ENCODE data around the gene RAP1GAP.

GRCh38 chr1:21626921-21627339 lies 42.2 kb downstream of the RAP1GAP start:
- TF ChIP-seq, protein P1, sequence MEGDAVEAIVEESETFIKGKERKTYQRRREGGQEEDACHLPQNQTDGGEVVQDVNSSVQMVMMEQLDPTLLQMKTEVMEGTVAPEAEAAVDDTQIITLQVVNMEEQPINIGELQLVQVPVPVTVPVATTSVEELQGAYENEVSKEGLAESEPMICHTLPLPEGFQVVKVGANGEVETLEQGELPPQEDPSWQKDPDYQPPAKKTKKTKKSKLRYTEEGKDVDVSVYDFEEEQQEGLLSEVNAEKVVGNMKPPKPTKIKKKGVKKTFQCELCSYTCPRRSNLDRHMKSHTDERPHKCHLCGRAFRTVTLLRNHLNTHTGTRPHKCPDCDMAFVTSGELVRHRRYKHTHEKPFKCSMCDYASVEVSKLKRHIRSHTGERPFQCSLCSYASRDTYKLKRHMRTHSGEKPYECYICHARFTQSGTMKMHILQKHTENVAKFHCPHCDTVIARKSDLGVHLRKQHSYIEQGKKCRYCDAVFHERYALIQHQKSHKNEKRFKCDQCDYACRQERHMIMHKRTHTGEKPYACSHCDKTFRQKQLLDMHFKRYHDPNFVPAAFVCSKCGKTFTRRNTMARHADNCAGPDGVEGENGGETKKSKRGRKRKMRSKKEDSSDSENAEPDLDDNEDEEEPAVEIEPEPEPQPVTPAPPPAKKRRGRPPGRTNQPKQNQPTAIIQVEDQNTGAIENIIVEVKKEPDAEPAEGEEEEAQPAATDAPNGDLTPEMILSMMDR (IDR thresholded peaks at IDR 0.05; ENCODE audit: low read depth, low read length, missing input control), result no peak
- TF ChIP-seq RAD21 (IDR thresholded peaks at IDR 0.05) (no peak), RXRA (IDR thresholded peaks at IDR 0.05) (no peak), SP1 (IDR thresholded peaks at IDR 0.05) (no peak), HNF4G (IDR thresholded peaks at IDR 0.05) (no peak), YY1 (IDR thresholded peaks at IDR 0.05) (no peak), FOXA1 (IDR thresholded peaks at IDR 0.05) (no peak), JUND (IDR thresholded peaks at IDR 0.05) (no peak), ZBTB33 (IDR thresholded peaks at IDR 0.05) (no peak), GABPA (IDR thresholded peaks at IDR 0.05 in 1 of 2, conservative IDR thresholded peaks at IDR 0.05 in 1 of 2) (no peak), TAF1 (conservative IDR thresholded peaks at IDR 0.05) (no peak)
- TF ChIP-seq, protein P2, sequence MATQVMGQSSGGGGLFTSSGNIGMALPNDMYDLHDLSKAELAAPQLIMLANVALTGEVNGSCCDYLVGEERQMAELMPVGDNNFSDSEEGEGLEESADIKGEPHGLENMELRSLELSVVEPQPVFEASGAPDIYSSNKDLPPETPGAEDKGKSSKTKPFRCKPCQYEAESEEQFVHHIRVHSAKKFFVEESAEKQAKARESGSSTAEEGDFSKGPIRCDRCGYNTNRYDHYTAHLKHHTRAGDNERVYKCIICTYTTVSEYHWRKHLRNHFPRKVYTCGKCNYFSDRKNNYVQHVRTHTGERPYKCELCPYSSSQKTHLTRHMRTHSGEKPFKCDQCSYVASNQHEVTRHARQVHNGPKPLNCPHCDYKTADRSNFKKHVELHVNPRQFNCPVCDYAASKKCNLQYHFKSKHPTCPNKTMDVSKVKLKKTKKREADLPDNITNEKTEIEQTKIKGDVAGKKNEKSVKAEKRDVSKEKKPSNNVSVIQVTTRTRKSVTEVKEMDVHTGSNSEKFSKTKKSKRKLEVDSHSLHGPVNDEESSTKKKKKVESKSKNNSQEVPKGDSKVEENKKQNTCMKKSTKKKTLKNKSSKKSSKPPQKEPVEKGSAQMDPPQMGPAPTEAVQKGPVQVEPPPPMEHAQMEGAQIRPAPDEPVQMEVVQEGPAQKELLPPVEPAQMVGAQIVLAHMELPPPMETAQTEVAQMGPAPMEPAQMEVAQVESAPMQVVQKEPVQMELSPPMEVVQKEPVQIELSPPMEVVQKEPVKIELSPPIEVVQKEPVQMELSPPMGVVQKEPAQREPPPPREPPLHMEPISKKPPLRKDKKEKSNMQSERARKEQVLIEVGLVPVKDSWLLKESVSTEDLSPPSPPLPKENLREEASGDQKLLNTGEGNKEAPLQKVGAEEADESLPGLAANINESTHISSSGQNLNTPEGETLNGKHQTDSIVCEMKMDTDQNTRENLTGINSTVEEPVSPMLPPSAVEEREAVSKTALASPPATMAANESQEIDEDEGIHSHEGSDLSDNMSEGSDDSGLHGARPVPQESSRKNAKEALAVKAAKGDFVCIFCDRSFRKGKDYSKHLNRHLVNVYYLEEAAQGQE (IDR thresholded peaks at IDR 0.05), result no peak
- TF ChIP-seq, protein P3, sequence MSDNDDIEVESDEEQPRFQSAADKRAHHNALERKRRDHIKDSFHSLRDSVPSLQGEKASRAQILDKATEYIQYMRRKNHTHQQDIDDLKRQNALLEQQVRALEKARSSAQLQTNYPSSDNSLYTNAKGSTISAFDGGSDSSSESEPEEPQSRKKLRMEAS (IDR thresholded peaks at IDR 0.05), result no peak

Measured in liver (tissue), 3 donors.